GM18951 (cell line): ENCODE data around the gene NISCH.

Source experiments
- POLR2A ChIP-seq: IDR thresholded peaks from 4 replicates; pipeline ENCODE4 v1.6.1; 2011; ENCODE audit warnings: mild to moderate bottlenecking; ENCODE audit not compliant: insufficient read length, insufficient read depth; ENCODE audit errors: extremely low read depth
- in situ Hi-C: fragments of 300-500 bp; cut with MboI; formaldehyde crosslinking; loops from one replicate; pipeline ENCODE4 v1.12.0; 2022; ENCODE audit warnings: low sequenced_read_pairs, mixed read lengths, inconsistent platforms; ENCODE audit not compliant: unreplicated experiment

Gene NISCH

GRCh38 chr3:52446631-52447511 lies 8.5 kb upstream of the NISCH start:
- in situ Hi-C loops: no loop called here
- no peak for TF ChIP-seq POLR2A

- no peak for TF ChIP-seq POLR2A
- in situ Hi-C loops: no loop called here
These were observed 7.7 kb upstream of the NISCH start for GRCh38 chr3:52447512-52448355.

- TF ChIP-seq POLR2A: no peak
- in situ Hi-C loops: no loop called here
These were observed 4.7 kb upstream of the NISCH start for GRCh38 chr3:52450489-52451236.

DNA sequence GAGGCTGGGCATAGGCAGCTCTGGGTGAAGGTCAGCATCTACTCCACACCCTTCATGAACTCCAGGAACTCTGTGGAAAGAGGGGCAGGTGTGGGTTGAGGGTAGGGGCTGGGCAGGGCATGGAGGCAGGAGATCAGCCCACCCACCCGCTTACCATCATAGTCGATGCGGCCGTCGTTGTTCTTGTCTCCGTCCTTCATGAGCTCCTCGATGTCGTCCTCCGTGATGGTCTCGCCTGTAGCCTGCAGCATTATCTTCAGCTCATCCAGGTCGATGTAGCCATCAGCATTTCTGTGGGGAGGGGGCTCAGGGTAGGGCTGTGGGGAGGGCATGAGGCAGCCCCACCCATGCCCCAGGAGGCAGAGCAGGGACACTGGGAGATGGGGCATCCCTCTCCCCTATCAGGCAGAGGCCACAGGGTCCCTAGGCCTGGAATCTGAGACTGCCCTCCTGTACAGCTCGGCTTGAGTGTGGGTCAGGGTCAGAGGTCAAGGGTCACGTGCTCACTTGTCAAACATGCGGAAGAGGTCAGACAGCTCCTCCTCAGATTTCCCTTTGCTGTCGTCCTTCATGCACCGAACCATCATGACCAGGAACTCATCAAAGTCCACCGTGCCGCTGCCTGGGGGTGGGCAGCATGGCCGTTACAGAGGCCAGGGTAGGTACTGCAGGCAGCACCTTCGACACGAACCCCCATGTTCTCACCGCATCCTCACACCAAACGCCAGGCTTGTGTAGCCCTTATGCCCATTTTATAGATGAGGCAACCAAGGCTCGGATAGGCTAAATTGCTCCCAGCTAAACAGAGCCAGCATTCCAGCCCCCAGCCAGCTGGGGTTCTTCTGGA lies 3.9 kb upstream of the NISCH start:
- no peak for TF ChIP-seq POLR2A
- in situ Hi-C loops: no loop called here

DNA sequence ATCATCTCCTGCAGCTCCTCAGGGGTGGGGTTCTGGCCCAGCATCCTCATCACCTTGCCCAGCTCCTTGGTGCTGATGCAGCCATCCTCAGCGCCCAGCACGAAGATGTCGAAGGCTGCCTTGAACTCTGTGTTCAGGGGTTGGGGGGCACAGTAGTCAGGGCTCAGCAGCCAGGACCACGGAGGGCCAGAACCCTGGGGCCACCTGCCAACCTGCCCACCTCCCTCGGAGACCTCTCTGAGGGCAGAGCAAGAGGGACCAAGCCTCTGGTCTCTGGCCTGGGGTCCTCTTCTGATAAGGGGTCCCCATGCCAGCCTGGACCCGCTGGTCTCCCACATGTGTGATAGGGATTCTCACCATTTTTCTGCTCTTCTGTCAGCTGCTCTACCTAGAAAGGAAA lies 3.3 kb upstream of the NISCH start:
- in situ Hi-C loops: no loop called here

DNA sequence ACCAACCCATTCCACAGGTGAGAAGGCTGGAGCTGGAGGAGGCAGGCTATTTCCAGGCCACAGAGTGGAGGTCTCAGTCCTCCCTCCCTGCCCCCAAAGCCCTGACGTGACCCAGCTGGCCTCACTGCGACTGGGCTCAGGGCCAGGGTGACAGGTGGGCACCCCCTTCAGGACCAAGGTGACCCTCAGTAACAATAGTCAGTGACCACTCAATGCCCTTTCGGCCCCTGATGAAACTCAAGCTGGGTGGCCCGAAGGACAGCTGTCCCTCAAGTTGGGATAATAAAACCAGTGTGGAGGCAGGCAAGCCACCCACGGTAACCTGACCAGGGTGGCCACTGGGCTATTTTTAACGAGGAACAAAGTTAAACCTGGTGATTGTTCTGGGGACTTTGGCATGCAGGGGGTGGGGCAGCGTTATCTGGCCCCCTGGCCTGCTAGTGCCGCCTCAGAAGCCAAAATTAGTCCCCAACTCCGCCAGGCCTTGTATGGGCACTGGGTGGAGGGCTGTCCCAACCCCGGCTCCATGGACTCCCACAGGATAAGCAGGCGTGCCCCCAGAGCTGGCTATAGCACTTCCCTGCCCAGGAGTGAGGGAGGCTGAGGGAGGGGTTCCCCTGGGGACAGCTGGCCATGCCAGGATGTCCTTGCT lies 2.7 kb upstream of the NISCH start:
- no peak for TF ChIP-seq POLR2A
- in situ Hi-C loops: no loop called here

More for the DNA sequence above, 3.3 kb upstream of the NISCH start:
- TF ChIP-seq POLR2A: no peak

DNA sequence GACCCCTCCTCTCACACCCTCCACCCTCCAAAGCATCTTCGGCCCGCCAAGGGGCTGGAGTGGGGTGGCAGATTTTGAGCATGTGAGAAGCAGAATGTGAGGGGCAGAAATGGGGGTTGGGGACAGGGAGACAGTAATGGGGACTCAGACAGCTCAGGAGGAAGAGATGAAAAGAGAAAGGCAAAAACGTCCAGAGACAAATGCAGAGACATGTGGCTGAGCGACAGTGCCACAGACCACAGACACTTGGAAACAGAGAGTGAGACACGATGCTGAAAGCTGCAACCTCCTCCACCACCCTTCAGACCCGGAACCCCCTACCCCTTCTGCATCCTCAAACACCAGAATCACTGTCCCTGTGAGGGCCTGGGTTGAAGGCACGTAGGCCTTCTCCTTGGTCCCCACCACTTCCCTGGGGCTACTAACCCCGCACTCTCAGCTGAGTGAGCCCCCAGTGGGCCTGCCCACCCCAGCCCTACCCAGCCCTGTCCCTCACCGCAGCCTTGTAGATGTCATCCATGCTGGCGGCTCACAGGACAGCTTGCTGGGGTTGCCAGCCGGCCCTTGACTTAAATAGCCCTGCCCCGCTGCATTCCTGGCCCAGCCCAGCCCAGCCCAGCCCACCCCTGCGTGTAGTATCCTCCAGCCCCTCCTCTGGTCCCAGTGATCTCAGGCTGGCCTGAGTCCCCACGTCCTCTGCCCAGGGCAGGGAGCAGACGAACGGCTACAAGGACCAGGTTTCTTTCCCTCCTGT lies 1.7 kb upstream of the NISCH start, which contains the start of gene TNNC1:
TNNC1 (minus strand) TSS at position 546 of the 754 bp plus-strand sequence; CDS start at position 520, 26 bp downstream.
- no peak for TF ChIP-seq POLR2A
- in situ Hi-C loops: no loop called here

DNA sequence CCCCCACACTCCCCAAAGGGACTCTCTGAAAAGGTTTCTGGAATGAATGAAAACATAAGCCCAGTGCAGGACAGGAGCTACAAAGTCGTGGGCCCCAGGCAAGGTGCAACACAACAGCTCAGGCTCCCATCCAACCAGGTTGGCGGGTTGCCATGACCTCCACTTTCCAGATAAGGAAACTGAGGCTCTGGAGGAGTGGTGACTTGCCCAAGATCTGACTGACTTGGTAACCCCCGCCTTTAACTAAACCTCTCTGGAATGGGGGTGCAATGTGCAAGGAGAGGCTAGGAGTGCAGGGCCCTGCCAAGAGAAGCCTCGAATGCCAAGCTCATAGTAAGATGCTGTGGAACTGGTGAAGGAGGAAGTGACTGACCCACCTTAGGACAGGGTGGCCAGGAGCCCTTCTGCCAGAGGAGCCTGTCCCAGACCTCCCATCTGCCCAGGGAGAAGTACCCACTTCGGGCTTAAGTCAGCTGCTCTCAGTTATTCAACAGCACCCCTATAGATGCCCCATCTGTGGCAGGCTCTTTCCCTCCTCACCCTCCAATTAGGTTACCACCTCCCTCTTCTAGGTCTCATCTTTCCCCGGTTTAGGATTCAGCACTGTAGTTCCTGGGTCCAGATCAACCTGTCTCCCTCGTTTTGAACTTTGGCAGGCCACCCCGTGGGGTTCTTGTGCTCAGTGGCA lies 1.0 kb upstream of the NISCH start:
- no peak for TF ChIP-seq POLR2A
- in situ Hi-C loops: no loop called here

DNA sequence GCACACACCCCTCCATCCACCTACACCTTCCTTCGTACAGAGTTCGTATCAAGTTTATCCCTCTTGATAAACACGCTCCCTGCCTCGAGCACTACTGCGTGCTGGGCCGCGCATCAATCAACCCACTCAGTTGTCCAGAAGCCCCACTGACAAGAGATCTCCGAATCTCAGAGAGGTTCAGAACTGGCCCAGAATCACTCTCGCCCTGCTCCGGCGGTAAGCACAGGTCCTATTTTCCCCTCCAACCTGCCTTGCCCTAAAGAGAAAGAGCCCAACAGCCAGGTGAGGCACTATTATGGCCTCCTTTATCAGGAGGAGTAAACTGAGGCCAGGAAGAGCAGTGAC lies 494 bp upstream of the NISCH start:
- no peak for TF ChIP-seq POLR2A

GRCh38 chr3:52456169-52456799 lies 880 bp downstream of the NISCH start:
- in situ Hi-C loops: no loop called here
- TF ChIP-seq POLR2A: no peak

More for the DNA sequence above, 494 bp upstream of the NISCH start:
- in situ Hi-C loops: no loop called here
